ENCODE measurements around the gene PHACTR1. TPM values are rescaled to one million over a fixed set of nuclear protein-coding genes. Genes with fewer than 3 reads are reported as not detected.

Gene PHACTR1
- total and polyA plus RNA-seq, 9 of the 15 experiments (the other 6 are each of a cell fraction or from before 2014, with no cell fraction given): 11.5 to 32.6 (median 22.0) TPM

DNA sequence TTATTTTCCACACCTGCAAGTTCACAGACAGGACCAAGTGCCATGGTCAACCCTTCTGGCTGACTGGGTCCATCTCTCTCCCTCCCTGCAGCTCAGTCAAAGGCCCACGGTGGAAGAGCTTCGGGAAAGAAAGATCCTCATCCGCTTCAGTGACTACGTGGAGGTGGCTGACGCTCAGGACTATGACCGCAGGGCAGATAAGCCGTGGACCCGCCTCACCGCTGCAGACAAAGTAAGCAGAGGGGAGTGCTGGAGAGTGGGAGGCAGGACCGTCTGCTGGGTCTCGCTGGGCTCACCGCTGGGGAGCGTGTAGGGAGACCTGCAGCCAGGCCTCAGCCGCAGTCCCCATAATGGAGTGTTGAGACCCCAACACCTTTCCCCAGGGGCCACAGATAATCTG, 566.8 kb downstream of the PHACTR1 start (continued):
- TF ChIP-seq, protein P1, sequence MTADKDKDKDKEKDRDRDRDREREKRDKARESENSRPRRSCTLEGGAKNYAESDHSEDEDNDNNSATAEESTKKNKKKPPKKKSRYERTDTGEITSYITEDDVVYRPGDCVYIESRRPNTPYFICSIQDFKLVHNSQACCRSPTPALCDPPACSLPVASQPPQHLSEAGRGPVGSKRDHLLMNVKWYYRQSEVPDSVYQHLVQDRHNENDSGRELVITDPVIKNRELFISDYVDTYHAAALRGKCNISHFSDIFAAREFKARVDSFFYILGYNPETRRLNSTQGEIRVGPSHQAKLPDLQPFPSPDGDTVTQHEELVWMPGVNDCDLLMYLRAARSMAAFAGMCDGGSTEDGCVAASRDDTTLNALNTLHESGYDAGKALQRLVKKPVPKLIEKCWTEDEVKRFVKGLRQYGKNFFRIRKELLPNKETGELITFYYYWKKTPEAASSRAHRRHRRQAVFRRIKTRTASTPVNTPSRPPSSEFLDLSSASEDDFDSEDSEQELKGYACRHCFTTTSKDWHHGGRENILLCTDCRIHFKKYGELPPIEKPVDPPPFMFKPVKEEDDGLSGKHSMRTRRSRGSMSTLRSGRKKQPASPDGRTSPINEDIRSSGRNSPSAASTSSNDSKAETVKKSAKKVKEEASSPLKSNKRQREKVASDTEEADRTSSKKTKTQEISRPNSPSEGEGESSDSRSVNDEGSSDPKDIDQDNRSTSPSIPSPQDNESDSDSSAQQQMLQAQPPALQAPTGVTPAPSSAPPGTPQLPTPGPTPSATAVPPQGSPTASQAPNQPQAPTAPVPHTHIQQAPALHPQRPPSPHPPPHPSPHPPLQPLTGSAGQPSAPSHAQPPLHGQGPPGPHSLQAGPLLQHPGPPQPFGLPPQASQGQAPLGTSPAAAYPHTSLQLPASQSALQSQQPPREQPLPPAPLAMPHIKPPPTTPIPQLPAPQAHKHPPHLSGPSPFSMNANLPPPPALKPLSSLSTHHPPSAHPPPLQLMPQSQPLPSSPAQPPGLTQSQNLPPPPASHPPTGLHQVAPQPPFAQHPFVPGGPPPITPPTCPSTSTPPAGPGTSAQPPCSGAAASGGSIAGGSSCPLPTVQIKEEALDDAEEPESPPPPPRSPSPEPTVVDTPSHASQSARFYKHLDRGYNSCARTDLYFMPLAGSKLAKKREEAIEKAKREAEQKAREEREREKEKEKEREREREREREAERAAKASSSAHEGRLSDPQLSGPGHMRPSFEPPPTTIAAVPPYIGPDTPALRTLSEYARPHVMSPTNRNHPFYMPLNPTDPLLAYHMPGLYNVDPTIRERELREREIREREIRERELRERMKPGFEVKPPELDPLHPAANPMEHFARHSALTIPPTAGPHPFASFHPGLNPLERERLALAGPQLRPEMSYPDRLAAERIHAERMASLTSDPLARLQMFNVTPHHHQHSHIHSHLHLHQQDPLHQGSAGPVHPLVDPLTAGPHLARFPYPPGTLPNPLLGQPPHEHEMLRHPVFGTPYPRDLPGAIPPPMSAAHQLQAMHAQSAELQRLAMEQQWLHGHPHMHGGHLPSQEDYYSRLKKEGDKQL (CRISPR knock-in tag; IDR thresholded peaks at IDR 0.05; ENCODE audit: borderline replicate concordance): no peak
- TF ChIP-seq GABPB2 (CRISPR knock-in tag; conservative IDR thresholded peaks at IDR 0.05): no peak
- TF ChIP-seq, protein P2, sequence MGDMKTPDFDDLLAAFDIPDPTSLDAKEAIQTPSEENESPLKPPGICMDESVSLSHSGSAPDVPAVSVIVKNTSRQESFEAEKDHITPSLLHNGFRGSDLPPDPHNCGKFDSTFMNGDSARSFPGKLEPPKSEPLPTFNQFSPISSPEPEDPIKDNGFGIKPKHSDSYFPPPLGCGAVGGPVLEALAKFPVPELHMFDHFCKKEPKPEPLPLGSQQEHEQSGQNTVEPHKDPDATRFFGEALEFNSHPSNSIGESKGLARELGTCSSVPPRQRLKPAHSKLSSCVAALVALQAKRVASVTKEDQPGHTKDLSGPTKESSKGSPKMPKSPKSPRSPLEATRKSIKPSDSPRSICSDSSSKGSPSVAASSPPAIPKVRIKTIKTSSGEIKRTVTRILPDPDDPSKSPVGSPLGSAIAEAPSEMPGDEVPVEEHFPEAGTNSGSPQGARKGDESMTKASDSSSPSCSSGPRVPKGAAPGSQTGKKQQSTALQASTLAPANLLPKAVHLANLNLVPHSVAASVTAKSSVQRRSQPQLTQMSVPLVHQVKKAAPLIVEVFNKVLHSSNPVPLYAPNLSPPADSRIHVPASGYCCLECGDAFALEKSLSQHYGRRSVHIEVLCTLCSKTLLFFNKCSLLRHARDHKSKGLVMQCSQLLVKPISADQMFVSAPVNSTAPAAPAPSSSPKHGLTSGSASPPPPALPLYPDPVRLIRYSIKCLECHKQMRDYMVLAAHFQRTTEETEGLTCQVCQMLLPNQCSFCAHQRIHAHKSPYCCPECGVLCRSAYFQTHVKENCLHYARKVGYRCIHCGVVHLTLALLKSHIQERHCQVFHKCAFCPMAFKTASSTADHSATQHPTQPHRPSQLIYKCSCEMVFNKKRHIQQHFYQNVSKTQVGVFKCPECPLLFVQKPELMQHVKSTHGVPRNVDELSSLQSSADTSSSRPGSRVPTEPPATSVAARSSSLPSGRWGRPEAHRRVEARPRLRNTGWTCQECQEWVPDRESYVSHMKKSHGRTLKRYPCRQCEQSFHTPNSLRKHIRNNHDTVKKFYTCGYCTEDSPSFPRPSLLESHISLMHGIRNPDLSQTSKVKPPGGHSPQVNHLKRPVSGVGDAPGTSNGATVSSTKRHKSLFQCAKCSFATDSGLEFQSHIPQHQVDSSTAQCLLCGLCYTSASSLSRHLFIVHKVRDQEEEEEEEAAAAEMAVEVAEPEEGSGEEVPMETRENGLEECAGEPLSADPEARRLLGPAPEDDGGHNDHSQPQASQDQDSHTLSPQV (IDR thresholded peaks at IDR 0.05): no peak
